Skin epidermis (tissue), 12 donors: ENCODE data around the gene NHLH1.
A peak's percentile ranks its signal among the peaks of the same experiment; 100 is the strongest.

Source experiments
- H3K27ac ChIP-seq, 21 experiments: fragments of 200-600 bp; sonication (generic) in 11 of 21; one replicate each; pipeline ENCODE4 v1.5.0; 2020; ENCODE audit warnings: mild to moderate bottlenecking in 3 of 21, inconsistent platforms in 2 of 21, moderate library complexity in 2 of 21
- H3K4me3 ChIP-seq, 7 experiments: fragments of 200-600 bp; sonication (generic) in 2 of 7; one replicate each; pipeline ENCODE4 v1.5.0; 2020; ENCODE audit warnings: inconsistent platforms in 2 of 7, mild to moderate bottlenecking in 2 of 7, moderate library complexity in 1 of 7

The NHLH1 gene

GRCh38 chr1:160366731-160367515 is at the start of gene NHLH1:
NHLH1 (plus strand) TSS chr1:160367071; CDS start chr1:160370732, 3,661 bp downstream.
- Histone ChIP-seq H3K27ac (no peak within 1 kb of the TSS), H3K4me3 (no peak within 1 kb of the TSS)

- H3K27ac ChIP-seq: no peak overlapping the region
- no peak overlapping the region for H3K4me3 ChIP-seq
These were observed 44.0 kb upstream of the NHLH1 start for GRCh38 chr1:160322831-160323230.

- no peak overlapping the region for H3K27ac ChIP-seq
- H3K4me3 ChIP-seq: no peak overlapping the region
These were observed 41.6 kb upstream of the NHLH1 start for GRCh38 chr1:160325252-160325651.

- H3K27ac ChIP-seq: no peak overlapping the region
These were observed 40.5 kb upstream of the NHLH1 start for GRCh38 chr1:160326418-160326817.

GRCh38 chr1:160328184-160328583 is 38.7 kb upstream of the NHLH1 start:
- H3K4me3 ChIP-seq: no peak overlapping the region
- H3K27ac ChIP-seq: no peak overlapping the region

More at GRCh38 chr1:160326418-160326817, 40.5 kb upstream of the NHLH1 start:
- H3K4me3 ChIP-seq: no peak overlapping the region

GRCh38 chr1:160330119-160330518 is 36.8 kb upstream of the NHLH1 start:
- H3K4me3 ChIP-seq: no peak overlapping the region
- no peak overlapping the region for H3K27ac ChIP-seq

- no peak overlapping the region for H3K27ac ChIP-seq
- no peak overlapping the region for H3K4me3 ChIP-seq
These were observed 34.4 kb upstream of the NHLH1 start for GRCh38 chr1:160332516-160332915.

GRCh38 chr1:160338580-160338979 is 28.3 kb upstream of the NHLH1 start:
- no peak overlapping the region for H3K4me3 ChIP-seq
- no peak overlapping the region for H3K27ac ChIP-seq

GRCh38 chr1:160340146-160340545 is 26.7 kb upstream of the NHLH1 start:
- Histone ChIP-seq H3K27ac (peak overlapping the region in 1 of 21 experiments; percentile 25), H3K4me3 (no peak overlapping the region)

GRCh38 chr1:160340866-160341265 is 26.0 kb upstream of the NHLH1 start:
- H3K27ac ChIP-seq: peak overlapping the region in 1 of 21 experiments; percentile 25
- H3K4me3 ChIP-seq: no peak overlapping the region

GRCh38 chr1:160342526-160342925 is 24.3 kb upstream of the NHLH1 start:
- peak overlapping the region; percentile 77 to 98 (median 86) for H3K4me3 ChIP-seq

GRCh38 chr1:160342953-160343869 is 23.7 kb upstream of the NHLH1 start, which contains the start of the genes COPA and NCSTN:
COPA (minus strand) TSS chr1:160343250; CDS start chr1:160343170, 80 bp downstream.
NCSTN (plus strand) TSS chr1:160343383; CDS start chr1:160343397, 14 bp downstream.
- peak within 1 kb of the TSS; percentile 77 to 98 (median 86) for H3K4me3 ChIP-seq
- peak within 1 kb of the TSS; percentile 68 to 99 (median 94) for H3K27ac ChIP-seq

More at GRCh38 chr1:160342526-160342925, 24.3 kb upstream of the NHLH1 start:
- H3K27ac ChIP-seq: peak overlapping the region; percentile 68 to 99 (median 94)

- Histone ChIP-seq H3K27ac (peak overlapping the region in 4 of 21 experiments; percentile 91 to 98 (median 95)), H3K4me3 (peak overlapping the region in 4 of 7 experiments; percentile 81 to 98 (median 86))
These were observed 22.6 kb upstream of the NHLH1 start for GRCh38 chr1:160344241-160344640.

- H3K27ac ChIP-seq: no peak overlapping the region
- H3K4me3 ChIP-seq: no peak overlapping the region
These were observed 21.9 kb upstream of the NHLH1 start for GRCh38 chr1:160344936-160345335.

- no peak overlapping the region for H3K4me3 ChIP-seq
- H3K27ac ChIP-seq: peak overlapping the region in 8 of 21 experiments; percentile 0 to 76 (median 32)
These were observed 20.4 kb upstream of the NHLH1 start for GRCh38 chr1:160346463-160346862.

GRCh38 chr1:160346958-160347357 is 19.9 kb upstream of the NHLH1 start:
- Histone ChIP-seq H3K4me3 (no peak overlapping the region), H3K27ac (peak overlapping the region in 8 of 21 experiments; percentile 0 to 76 (median 32))

- H3K4me3 ChIP-seq: no peak overlapping the region
- H3K27ac ChIP-seq: no peak overlapping the region
These were observed 15.2 kb upstream of the NHLH1 start for GRCh38 chr1:160351629-160352028.

- Histone ChIP-seq H3K4me3 (no peak overlapping the region), H3K27ac (no peak overlapping the region)
These were observed 14.3 kb upstream of the NHLH1 start for GRCh38 chr1:160352555-160352954.

GRCh38 chr1:160353223-160353622 is 13.6 kb upstream of the NHLH1 start:
- Histone ChIP-seq H3K4me3 (no peak overlapping the region), H3K27ac (no peak overlapping the region)

- Histone ChIP-seq H3K4me3 (no peak overlapping the region), H3K27ac (no peak overlapping the region)
These were observed 12.4 kb upstream of the NHLH1 start for GRCh38 chr1:160354388-160354985.
